GM21717 (cell line): ENCODE data around the gene ASS1.

Source experiments
- ATAC-seq: cut with Tn5 transposase; IDR thresholded peaks from one replicate; pipeline ENCODE4 v1.9.1; 2021; ENCODE audit warnings: mild to moderate bottlenecking, moderate library complexity; ENCODE audit not compliant: unreplicated experiment

Gene ASS1

DNA sequence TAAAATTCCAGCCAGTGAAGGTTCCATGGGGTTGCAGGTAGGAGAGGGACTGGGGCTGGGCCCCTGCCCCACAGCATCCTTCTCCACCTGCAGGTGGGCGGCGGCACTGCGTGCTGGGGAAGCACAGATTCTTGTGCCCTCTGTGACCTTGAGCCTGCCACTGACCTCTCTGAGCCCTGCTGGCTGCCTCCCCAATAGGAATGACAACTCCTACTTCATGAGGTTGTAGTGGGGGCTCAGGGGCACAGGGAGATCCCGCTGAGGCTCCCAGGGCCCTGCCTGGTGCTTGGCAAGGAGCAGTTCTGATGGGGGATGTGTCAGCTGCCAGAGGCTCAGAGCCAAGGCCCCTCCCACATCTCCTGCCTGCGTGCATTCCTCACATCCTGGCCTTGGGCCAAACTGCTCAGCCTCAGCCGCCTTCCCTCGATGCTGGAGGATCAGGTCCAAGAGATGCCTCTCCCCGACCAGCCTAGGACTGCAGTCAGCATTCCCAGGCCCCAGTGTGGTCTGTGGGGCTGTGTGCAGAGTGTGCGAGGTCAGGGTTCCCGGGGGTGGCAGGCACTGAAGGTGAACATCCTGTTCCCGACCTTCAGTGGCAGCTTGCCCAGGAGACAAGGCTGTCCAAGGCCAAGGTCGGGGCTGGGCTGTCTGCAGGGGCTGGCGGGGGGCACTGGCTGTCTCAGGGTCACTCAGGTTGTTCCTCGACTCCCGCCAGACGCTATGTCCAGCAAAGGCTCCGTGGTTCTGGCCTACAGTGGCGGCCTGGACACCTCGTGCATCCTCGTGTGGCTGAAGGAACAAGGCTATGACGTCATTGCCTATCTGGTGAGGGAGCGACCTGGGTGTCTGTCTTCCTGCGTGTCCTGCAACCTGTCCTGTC lies 7.0 kb downstream of the ASS1 start:
- ATAC-seq: no peak

DNA sequence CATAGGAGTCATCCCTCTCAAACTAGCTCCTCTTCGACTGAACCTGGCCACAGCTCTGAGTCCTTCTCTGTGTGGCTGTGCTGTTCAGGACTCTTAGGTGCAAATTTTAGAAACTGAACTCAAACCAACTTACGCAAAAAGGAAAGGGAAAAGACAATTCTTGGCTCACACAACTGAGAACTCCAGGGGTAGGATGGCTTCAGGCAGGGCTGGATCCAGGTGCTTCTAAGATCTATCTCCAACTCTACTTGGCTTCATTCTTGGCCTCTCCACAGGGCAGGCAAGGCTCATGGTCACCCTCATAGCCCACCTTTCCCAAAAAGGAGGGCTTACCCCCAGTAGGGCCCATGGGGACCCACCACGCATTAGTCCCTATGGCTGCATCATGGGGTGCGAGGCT lies 8.1 kb downstream of the ASS1 start:
- no peak for ATAC-seq

DNA sequence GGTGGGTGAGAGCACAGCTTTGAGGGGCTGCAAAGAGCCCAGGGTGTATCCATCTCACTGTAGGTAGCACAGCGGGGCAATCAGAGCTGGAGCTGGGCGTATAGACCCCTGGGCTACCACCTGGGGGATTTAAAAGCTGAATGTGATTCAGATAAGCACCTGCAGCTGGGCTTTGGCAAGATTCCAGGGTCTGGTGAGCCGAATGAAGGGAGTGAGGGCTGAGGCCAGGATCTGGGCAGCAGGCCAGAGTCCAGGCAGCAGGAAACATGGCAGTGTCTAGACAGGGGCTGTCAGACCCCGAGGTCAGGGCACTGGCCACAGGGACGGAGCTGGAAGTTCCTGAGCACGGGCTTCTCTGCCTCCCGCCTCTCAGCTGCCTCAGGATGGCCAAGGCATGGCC lies 8.7 kb downstream of the ASS1 start:
- no peak for ATAC-seq

DNA sequence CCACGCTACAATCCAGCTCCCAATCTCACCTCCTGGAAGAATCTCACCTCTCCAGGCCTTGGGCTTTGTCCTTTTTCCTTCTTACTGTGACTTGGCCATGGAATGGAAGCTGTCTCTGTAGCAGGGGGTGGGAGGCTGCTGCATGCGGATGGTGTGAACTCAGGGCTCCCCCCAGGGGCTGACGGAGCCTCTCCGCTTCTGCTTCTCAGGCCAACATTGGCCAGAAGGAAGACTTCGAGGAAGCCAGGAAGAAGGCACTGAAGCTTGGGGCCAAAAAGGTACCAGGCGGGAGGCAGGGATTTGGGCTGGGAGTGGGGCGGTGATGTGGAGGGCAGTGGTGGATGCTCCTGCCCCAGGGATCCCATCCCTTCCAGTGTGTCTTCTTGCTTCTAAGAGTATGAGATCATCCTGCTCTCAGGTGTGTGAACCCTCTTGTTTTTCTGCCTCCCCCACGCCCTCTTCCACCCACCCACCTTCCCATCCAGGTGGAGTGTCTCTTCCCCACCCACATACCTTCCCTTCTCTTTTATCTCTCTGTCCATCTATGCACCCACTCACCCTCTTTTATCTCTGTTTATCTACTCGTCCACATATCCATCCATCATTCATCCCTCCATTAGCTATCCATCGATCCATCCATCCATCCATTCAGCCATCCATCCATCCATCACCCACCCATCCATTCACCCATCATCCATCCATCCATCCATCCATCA lies 9.5 kb downstream of the ASS1 start:
- no peak for ATAC-seq

DNA sequence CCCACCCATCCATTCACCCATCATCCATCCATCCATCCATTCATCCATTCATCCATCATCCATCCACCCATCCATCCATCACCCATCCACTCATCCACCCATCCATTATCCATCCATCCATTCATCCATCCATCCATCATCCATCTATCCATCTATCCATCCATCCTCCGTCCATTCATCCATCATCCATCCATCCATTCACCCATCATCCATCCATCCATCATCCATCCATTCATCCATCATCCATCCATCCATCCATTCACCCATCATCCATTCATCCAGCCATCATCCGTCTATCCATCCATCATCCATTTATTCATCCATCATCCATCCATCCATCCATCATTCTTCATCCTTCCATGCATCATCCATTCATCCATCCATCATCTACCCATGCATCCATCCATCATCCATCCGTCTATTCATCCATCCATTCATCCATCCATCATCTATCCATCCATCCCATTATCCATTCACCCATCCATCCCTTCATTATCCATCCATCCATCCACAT lies 10.1 kb downstream of the ASS1 start:
- ATAC-seq: no peak

DNA sequence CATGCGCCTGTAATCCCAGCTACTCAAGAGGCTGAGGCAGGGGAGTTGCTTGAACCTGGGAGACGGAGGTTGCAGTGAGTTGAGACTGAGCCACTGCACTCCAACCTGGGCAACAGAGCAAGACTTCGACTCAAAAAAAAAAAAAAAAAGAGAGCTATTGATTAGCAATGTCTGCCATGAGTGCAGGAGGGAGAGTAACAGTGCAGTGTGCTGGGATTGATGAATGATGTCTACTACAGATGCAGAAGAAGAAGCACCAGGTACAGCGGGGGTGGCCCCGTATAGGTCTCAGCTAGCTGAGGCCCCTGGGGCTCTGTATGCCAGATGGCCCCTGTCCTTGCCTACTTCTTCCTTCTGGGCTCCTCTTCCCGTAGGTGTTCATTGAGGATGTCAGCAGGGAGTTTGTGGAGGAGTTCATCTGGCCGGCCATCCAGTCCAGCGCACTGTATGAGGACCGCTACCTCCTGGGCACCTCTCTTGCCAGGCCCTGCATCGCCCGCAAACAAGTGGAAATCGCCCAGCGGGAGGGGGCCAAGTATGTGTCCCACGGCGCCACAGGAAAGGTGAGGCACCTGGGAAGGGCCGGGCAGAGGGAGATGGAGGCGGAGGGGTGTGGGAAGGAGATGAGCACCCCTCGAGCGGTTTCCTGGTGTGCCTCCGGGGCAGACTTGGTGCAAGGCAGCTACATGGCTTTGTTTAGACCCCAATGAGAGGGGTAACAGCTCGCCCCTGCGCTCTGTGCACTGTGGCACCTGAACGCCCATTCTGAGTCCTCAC lies 13.5 kb downstream of the ASS1 start:
- ATAC-seq: no peak

GRCh38 chr9:130458804-130459067 lies 14.0 kb downstream of the ASS1 start:
- ATAC-seq: no peak

- no peak for ATAC-seq
Measured at GRCh38 chr9:130459151-130459550, 14.4 kb downstream of the ASS1 start.

- no peak for ATAC-seq
Measured at GRCh38 chr9:130459941-130460669, 15.3 kb downstream of the ASS1 start.

DNA sequence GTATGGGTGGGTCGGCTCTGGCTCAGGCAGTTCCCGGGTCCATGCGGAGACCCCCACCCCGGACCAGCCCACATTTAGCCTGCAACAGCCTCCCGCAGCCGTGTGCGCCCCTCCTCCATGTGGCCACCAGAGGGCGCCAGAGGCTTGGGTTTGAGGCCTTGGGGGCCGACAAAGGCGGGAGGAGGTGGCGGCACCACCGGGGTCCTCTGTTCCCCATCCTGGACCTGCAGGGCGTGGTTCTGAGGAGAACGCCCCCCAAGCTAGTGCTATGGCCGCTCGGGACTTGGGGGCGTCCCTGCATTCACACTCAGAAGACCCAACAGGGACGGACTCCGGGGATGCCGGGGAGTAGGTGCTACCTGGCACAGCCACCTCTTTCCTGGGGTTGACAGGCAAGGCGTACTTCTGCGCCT lies 16.5 kb downstream of the ASS1 start:
- no peak for ATAC-seq

DNA sequence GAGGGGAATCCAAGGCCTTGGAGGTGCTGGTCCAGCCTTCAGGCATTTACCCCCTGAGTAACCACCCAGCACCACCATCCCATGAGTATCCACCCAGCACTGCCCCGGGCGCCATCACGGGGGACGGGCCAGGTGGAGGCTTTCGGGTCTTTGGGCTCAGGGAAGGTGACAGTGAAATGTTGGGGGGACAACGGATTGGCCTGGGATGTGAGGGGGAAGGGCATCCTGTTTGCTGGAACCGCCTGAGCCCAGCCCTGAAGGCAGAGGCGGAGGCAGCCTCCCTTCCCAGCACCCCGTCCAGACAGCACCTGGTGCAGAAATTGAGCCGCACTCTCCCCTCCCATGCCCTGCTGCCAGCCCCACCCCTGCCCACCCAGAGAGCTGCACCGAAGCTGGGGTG lies 17.0 kb downstream of the ASS1 start:
- no peak for ATAC-seq

GRCh38 chr9:130462685-130463540 lies 18.2 kb downstream of the ASS1 start:
- ATAC-seq: no peak

DNA sequence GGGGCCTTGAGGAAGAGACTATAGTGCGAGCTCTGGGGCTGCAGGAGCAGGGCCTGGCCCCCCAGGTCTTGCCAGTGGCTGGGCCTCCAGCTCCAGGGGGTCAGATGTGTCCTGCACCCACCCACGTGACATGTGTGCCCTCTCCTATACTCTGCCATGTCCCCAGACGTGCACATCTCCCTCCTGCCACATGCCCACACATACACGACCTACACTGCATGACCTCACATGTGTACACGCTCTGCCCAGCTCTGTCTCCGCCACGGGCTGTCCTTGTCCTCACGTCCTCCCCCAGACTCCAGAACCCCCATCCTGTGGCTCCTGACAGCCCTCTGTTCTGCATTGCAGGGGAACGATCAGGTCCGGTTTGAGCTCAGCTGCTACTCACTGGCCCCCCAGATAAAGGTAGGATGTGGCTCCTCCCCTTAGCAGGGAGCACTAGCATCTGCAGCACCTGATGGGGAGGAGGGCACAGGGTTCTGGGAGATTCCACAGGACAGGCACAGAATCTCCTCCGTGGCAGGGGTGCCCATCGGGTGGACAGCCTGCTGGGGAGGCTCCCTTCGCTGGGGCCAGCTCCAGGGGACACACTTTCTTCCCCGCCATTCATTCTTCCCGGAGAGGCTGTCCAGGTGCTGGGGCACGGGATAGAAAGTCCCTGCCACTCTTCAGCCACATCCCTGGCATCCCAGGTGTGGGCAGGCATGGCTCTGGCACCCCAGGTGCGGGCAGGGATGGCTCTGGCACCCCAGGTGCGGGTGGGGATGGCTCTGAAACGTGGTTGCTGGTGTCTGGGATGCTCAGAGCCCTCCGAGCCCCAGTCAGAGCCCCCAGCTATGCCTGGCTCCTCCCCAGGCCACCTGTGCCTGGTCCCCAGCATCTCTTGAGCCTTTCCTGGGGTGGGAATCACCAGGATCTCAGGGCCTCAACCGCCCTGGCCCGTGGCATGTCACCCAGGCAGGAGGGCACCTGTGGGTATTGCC lies 19.3 kb downstream of the ASS1 start:
- no peak for ATAC-seq

GRCh38 chr9:130465383-130466096 lies 20.8 kb downstream of the ASS1 start:
- no peak for ATAC-seq

DNA sequence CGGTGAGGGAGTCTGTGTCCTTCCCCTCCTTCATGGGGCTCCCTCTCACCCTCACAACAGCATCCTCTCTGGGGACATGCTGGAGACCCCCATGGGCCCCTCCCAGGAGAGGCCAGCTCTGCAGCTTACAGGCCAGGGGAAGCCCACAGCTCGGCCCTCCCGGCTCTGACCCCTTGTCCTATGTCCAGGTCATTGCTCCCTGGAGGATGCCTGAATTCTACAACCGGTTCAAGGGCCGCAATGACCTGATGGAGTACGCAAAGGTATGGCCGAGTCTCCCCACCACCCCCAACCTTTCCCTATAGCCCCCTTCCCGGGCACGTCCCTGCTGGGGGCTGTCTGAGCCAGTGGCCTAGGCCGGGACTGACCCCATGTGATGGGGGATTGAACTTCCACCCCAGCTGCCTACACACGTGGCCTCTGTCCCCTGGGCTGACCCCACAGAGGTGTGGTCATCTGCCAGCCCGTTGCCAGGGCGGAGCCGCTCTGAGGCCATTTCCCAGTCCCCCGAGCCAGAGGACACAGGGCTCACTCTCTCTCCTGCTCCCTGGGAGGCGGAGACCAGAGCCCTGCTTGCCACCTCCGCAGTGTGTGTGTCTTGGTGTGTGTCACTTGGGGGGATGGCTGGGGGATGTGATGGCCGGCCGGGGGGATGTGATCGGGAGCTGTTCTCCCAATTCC lies 21.9 kb downstream of the ASS1 start:
- ATAC-seq: no peak

DNA sequence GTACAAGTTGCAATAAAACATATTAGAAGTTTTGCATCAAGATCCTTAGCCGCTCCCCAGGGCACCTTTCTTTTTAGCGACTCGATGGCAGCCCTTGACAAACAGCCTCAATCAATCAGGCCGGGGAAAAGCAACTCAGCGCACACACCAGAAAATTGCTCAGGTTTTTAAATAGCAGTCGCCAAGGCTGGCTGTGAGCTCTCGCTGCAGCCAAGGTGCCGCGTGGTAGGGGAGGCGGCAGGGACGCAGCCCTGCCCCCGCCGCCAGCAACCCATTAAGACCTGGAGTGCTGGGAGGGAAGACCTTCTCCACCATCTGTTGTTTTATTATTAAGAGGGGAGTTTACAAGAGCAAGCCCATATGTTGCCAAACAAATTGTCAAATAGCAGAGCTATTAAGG lies 22.6 kb downstream of the ASS1 start:
- no peak for ATAC-seq

DNA sequence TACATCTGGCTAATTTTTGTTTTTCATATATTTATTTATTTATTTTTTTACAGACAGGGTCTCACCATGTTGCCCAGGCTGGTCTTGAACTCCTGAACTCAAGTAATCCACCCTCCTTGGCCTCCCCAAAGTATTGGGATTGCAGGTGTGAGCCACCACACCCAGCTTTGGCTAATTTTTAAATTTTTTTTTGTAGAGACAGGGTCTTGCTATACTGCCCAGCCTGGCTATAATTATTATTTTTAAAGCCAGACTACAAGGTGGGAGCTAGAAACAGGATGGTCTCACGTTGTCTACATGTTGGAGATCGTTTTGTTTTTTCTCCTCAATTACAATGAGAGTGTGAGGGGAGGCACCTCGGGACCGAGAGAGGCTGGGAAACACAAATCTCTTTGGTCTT lies 23.8 kb downstream of the ASS1 start:
- ATAC-seq: no peak

DNA sequence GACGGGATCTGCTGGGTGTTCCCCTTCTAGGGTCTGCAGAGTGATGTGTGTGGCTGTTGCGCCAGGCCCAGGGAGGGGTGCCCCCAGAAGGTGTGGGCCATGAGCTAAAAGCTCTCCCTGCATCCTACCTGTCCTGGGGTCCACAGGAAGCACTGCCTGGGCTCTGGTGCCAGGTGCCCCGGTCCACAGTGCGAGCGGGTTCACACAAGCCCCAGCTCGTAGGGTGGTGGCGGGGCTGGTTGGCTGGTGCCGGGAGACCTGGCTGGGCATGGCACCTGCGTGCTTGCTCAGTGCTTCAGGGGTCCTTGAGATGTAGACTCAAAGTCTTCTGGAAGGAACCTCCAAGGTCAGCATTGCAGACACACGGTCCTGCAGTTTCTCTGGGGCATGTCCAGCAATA lies 25.5 kb downstream of the ASS1 start:
- no peak for ATAC-seq
